Tibial nerve (tissue), 3 donors: ENCODE measurements around the gene IPO13.

Experiments
- CTCF ChIP-seq, 5 experiments: fragments of 200-600 bp in 3 of 5; fragments of 450-650 bp in 2 of 5; sonication (generic) in 3 of 5; IDR thresholded peaks; one replicate each; pipeline ENCODE4 v1.5.1; 2016 to 2019; ENCODE audit warnings: antibody characterized with exemption in 5 of 5, mild to moderate bottlenecking in 3 of 5, moderate library complexity in 2 of 5
- POLR2A ChIP-seq, 2 donors: fragments of 450-650 bp; IDR thresholded peaks; one replicate each; pipeline ENCODE4 v1.6.1; 2017; ENCODE audit warnings: antibody characterized with exemption in 2 of 2, mild to moderate bottlenecking in 2 of 2, moderate library complexity in 2 of 2

- TF ChIP-seq CTCF (IDR thresholded peaks at IDR 0.05) (no peak), POLR2A (IDR thresholded peaks at IDR 0.05) (no peak)
Measured at GRCh38 chr1:43913051-43913501, 33.7 kb upstream of the IPO13 start.
